HUES6 (cell line): ENCODE measurements around the gene NCK2.

ENCODE experiments used
- H3K27ac ChIP-seq: 2 replicates; pipeline ENCODE4 v1.7.0; 2013; ENCODE audit warnings: low read depth, mild to moderate bottlenecking, low read length, inconsistent platforms
- H3K27me3 ChIP-seq: 2 replicates; pipeline ENCODE4 v1.6.1; 2013; ENCODE audit warnings: low read length; ENCODE audit not compliant: control insufficient read depth, insufficient read depth
- H3K36me3 ChIP-seq: 2 replicates; pipeline ENCODE4 v1.6.1; 2013; ENCODE audit warnings: low read length; ENCODE audit not compliant: control insufficient read depth, insufficient read depth
- H3K4me1 ChIP-seq: 2 replicates; pipeline ENCODE4 v1.6.1; 2013; ENCODE audit warnings: low read length; ENCODE audit not compliant: control insufficient read depth, insufficient read depth
- H3K4me3 ChIP-seq: 2 replicates; pipeline ENCODE4 v1.5.1; 2013; ENCODE audit warnings: low read depth, low read length
- H3K9ac ChIP-seq: one replicate; pipeline ENCODE4 v1.6.1; 2013; ENCODE audit warnings: mild to moderate bottlenecking, low read length
- H3K9me3 ChIP-seq: 2 replicates; pipeline ENCODE4 v1.6.1; 2013; ENCODE audit warnings: low read depth, low read length; ENCODE audit not compliant: control insufficient read depth, insufficient read depth

NCK2 gene

GRCh38 chr2:105842555-105842954 is 97.8 kb downstream of the NCK2 start:
- Histone ChIP-seq H3K4me1 (peaks cover 40% of the 10 kb centered on the region), H3K9ac (no peak overlapping the region), H3K4me3 (no peak overlapping the region), H3K9me3 (no peaks in the 10 kb centered on the region), H3K27me3 (no peaks in the 10 kb centered on the region), H3K27ac (no peak overlapping the region), H3K36me3 (no peaks in the 10 kb centered on the region)

GRCh38 chr2:105843476-105844374 is 99.0 kb downstream of the NCK2 start:
- no peak overlapping the region for H3K4me3 ChIP-seq
- H3K4me1 ChIP-seq, result peaks cover 38% of the 10 kb centered on the region
- H3K9ac ChIP-seq, result no peak overlapping the region
- H3K36me3 ChIP-seq, result no peaks in the 10 kb centered on the region
- no peaks in the 10 kb centered on the region for H3K27me3 ChIP-seq
- H3K9me3 ChIP-seq, result no peaks in the 10 kb centered on the region
- no peak overlapping the region for H3K27ac ChIP-seq

- Histone ChIP-seq H3K9me3 (no peaks in the 10 kb centered on the region), H3K9ac (no peak overlapping the region), H3K36me3 (no peaks in the 10 kb centered on the region), H3K27me3 (no peaks in the 10 kb centered on the region), H3K4me3 (no peak overlapping the region), H3K4me1 (peaks cover 18% of the 10 kb centered on the region), H3K27ac (no peak overlapping the region)
These were observed 101.3 kb downstream of the NCK2 start for GRCh38 chr2:105845976-105846375.

- no peak overlapping the region for H3K9ac ChIP-seq
- no peaks in the 10 kb centered on the region for H3K36me3 ChIP-seq
- H3K27me3 ChIP-seq, result no peaks in the 10 kb centered on the region
These were observed 102.3 kb downstream of the NCK2 start for GRCh38 chr2:105847056-105847455.

GRCh38 chr2:105848367-105848766 is 103.7 kb downstream of the NCK2 start:
- H3K4me1 ChIP-seq, result peaks cover 9% of the 10 kb centered on the region
- H3K4me3 ChIP-seq, result no peak overlapping the region
- H3K36me3 ChIP-seq, result no peaks in the 10 kb centered on the region
- H3K27me3 ChIP-seq, result no peaks in the 10 kb centered on the region
- no peak overlapping the region for H3K9ac ChIP-seq
- H3K9me3 ChIP-seq, result no peaks in the 10 kb centered on the region
- no peak overlapping the region for H3K27ac ChIP-seq

More at GRCh38 chr2:105847056-105847455, 102.3 kb downstream of the NCK2 start:
- Histone ChIP-seq H3K27ac (no peak overlapping the region), H3K4me3 (no peak overlapping the region), H3K4me1 (peaks cover 10% of the 10 kb centered on the region), H3K9me3 (no peaks in the 10 kb centered on the region)

- no peak overlapping the region for H3K27ac ChIP-seq
These were observed 104.9 kb downstream of the NCK2 start for GRCh38 chr2:105849431-105850179.

GRCh38 chr2:105852066-105852465 is 107.4 kb downstream of the NCK2 start:
- peaks cover 8% of the 10 kb centered on the region for H3K36me3 ChIP-seq
- no peak overlapping the region for H3K4me3 ChIP-seq
- H3K27me3 ChIP-seq, result no peaks in the 10 kb centered on the region
- H3K9me3 ChIP-seq, result no peaks in the 10 kb centered on the region
- no peak overlapping the region for H3K9ac ChIP-seq
- H3K27ac ChIP-seq, result no peak overlapping the region
- peaks cover 7% of the 10 kb centered on the region for H3K4me1 ChIP-seq

More at GRCh38 chr2:105849431-105850179, 104.9 kb downstream of the NCK2 start:
- Histone ChIP-seq H3K4me1 (no peaks in the 10 kb centered on the region; the same call in 1 of the 2 replicates), H3K4me3 (no peak overlapping the region), H3K9ac (no peak overlapping the region), H3K27me3 (no peaks in the 10 kb centered on the region), H3K9me3 (no peaks in the 10 kb centered on the region), H3K36me3 (no peaks in the 10 kb centered on the region)

GRCh38 chr2:105853354-105854088 is 108.8 kb downstream of the NCK2 start:
- Histone ChIP-seq H3K4me1 (peaks cover 17% of the 10 kb centered on the region), H3K9me3 (no peaks in the 10 kb centered on the region), H3K27ac (no peak overlapping the region), H3K4me3 (no peak overlapping the region), H3K9ac (no peak overlapping the region), H3K36me3 (peaks cover 8% of the 10 kb centered on the region), H3K27me3 (no peaks in the 10 kb centered on the region)

GRCh38 chr2:105854972-105855371 is 110.3 kb downstream of the NCK2 start:
- no peaks in the 10 kb centered on the region for H3K9me3 ChIP-seq
- H3K4me1 ChIP-seq, result peaks cover 17% of the 10 kb centered on the region
- H3K27me3 ChIP-seq, result no peaks in the 10 kb centered on the region
- no peak overlapping the region for H3K9ac ChIP-seq
- H3K27ac ChIP-seq, result no peak overlapping the region
- peaks cover 8% of the 10 kb centered on the region for H3K36me3 ChIP-seq
- no peak overlapping the region for H3K4me3 ChIP-seq

- Histone ChIP-seq H3K27ac (no peak overlapping the region), H3K9me3 (no peaks in the 10 kb centered on the region), H3K36me3 (peaks cover 11% of the 10 kb centered on the region), H3K4me3 (no peak overlapping the region), H3K27me3 (no peaks in the 10 kb centered on the region), H3K9ac (no peak overlapping the region), H3K4me1 (peaks cover 17% of the 10 kb centered on the region)
These were observed 111.9 kb downstream of the NCK2 start for GRCh38 chr2:105856581-105856980.
